Aorta (tissue), 5 donors: ENCODE measurements around the gene MYL11. TPM values are rescaled to one million over a fixed set of nuclear protein-coding genes. Genes with fewer than 3 reads are reported as not detected.

Source experiments
- ATAC-seq: fragments of 200-7000 bp; cut with Tn5 transposase; one replicate; pipeline ENCODE4 v1.9.1; 2022; ENCODE audit warnings: moderate library complexity; ENCODE audit not compliant: low FRiP score
- DNase-seq, 2 donors: peaks; one replicate each; pipeline ENCODE4 v3.0.0-alpha.2; 2020
- H3K27ac ChIP-seq, 2 donors: one replicate each; pipeline ENCODE4 v1.5.1; 2013; ENCODE audit warnings: low read length in 2 of 2, mild to moderate bottlenecking in 2 of 2, moderate library complexity in 2 of 2, control low read depth in 1 of 2, inconsistent platforms in 1 of 2, low read depth in 1 of 2
- H3K27me3 ChIP-seq, 2 donors: one replicate each; pipeline ENCODE4 v1.6.1; 2013; ENCODE audit warnings: control low read depth in 1 of 2, low read length in 1 of 2, mild to moderate bottlenecking in 1 of 2, moderate library complexity in 1 of 2; ENCODE audit not compliant: insufficient read depth in 2 of 2, control insufficient read depth in 1 of 2
- H3K36me3 ChIP-seq, 2 donors: one replicate each; pipeline ENCODE4 v1.6.1; 2013; ENCODE audit warnings: control low read depth in 1 of 2, low read length in 1 of 2, mild to moderate bottlenecking in 1 of 2; ENCODE audit not compliant: insufficient read depth in 2 of 2, control insufficient read depth in 1 of 2
- H3K4me1 ChIP-seq, 2 donors: one replicate each; pipeline ENCODE4 v1.6.1; 2013; ENCODE audit warnings: low read length in 2 of 2, control low read depth in 1 of 2, mild to moderate bottlenecking in 1 of 2, moderate library complexity in 1 of 2; ENCODE audit not compliant: insufficient read depth in 2 of 2, control insufficient read depth in 1 of 2
- H3K4me3 ChIP-seq, 2 donors: one replicate each; pipeline ENCODE4 v1.5.1; 2013; ENCODE audit warnings: low read length in 2 of 2, control low read depth in 1 of 2, mild to moderate bottlenecking in 1 of 2
- H3K9me3 ChIP-seq: one replicate; pipeline ENCODE4 v1.6.1; 2013; ENCODE audit warnings: mild to moderate bottlenecking, low read length; ENCODE audit not compliant: control insufficient read depth
- WGBS, 2 donors: extraction: QIAGEN DNeasy Blood & Tissue Kit; methylation state at CpG; one replicate each; pipeline ENCODE4 v1.1.7; 2013; 5-methylcytosine and 5-hydroxymethylcytosine counted together
- intact Hi-C, 2 donors: fragments of 100-400 bp; cut with DNase I; formaldehyde crosslinking; loops; one replicate each; pipeline versions ENCODE4 v1.14.2 to v1.15.0; 2022
- polyA plus RNA-seq, 2 donors: library from polyadenylated mRNA; stranded (reverse); fragments of 200-250 nt; gene quantifications; one replicate each; pipeline ENCODE4 v1.2.3, GENCODE V29; 2013
- total RNA-seq, 2 donors: library from RNA; stranded (reverse); fragmentation: NEBNext Ultra II Directional; extraction: Animal tissue kit (Norgen Biotek cat#: 25700); gene quantifications; one replicate each; pipeline ENCODE4 v1.2.1, GENCODE V29; 2021
- donor health status: healthy with polysubstance abuse.
- donor health status: Bipolar disorder and iron deficiency.
- donor health status: DM: no; HTN: no; CAD: no.
- donor health status: DM: no; HTN: no; CAD: no.
- donor health status: DM: yes; HTN: yes; CAD: no.

The MYL11 gene
- total and polyA plus RNA-seq, 4 donors, result 0.26 TPM; not detected in 3

DNA sequence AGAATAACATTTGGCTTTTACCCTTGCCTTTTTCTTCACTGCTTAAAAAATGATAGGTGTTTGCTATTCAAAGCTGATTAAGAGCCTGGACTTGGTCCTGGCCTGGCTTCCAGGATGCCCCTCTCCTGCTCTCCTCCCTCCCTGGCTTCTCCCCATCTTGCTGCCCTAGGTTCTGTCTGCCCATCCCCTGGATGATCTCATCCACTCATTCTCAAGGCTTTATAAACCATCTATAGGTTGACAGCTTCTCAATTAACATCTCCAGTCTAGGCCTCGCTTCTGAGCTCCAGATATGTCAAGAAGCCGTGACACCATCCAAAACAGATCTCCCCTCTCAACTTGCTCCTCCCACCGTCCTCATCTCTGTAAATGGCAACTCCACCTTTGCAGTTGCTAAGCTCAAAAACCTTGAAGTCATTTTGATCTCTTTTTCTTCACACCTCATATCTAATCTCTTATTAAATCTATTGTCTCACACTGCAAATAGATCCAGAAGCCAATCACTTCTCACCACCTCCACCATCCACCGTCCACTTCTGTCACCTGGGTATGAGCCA, 41.5 kb downstream of the MYL11 start:
- DNase-seq (no peak), ATAC-seq (no peak)
- H3K36me3 ChIP-seq, result peaks cover 0 to 5% of the 10 kb centered on the region in 2 donors
- H3K27me3 ChIP-seq, result no peaks in the 10 kb centered on the region
- intact Hi-C loops, result loop anchor here in 1 of 2 donors (10.0 kb wide), 1 partner anchor 291 kb away; the partner anchor contains the start of gene MAPK3
- H3K9me3 ChIP-seq, result no peaks in the 10 kb centered on the region
- H3K27ac ChIP-seq, result no peak overlapping the region
- no peak overlapping the region for H3K4me3 ChIP-seq
- 76 to 88% methylated on average over 4 of the region's 4 CpGs for WGBS, 2 donors
- H3K4me1 ChIP-seq, result no peaks in the 10 kb centered on the region

- DNase-seq, result no peak
- ATAC-seq, result no peak
Measured at GRCh38 chr16:30416624-30417528, 42.3 kb downstream of the MYL11 start.

GRCh38 chr16:30417529-30418349, 43.1 kb downstream of the MYL11 start:
- H3K4me1 ChIP-seq, result no peaks in the 10 kb centered on the region
- no peaks in the 10 kb centered on the region for H3K27me3 ChIP-seq
- intact Hi-C loops, result loop anchor here in 1 of 2 donors (10.0 kb wide), 1 partner anchor 293 kb away; the partner anchor contains the start of gene MAPK3
- WGBS, 2 donors, result 1% methylated on average over 135 to 140 of the region's 140 CpGs
- ATAC-seq (peak; percentile 93), DNase-seq (peak; percentile 91 to 95)
- H3K9me3 ChIP-seq, result no peaks in the 10 kb centered on the region
- peaks cover 0 to 2% of the 10 kb centered on the region in 2 donors for H3K36me3 ChIP-seq
- peak overlapping the region; percentile 7 to 39 for H3K4me3 ChIP-seq
- H3K27ac ChIP-seq, result no peak overlapping the region

More at GRCh38 chr16:30416624-30417528, 42.3 kb downstream of the MYL11 start:
- intact Hi-C loops, result loop anchor here in 1 of 2 donors (10.0 kb wide), 1 partner anchor 292 kb away; the partner anchor contains the start of gene MAPK3
- Histone ChIP-seq H3K4me3 (peak overlapping the region; percentile 7 to 39), H3K27ac (no peak overlapping the region), H3K36me3 (peaks cover 0 to 2% of the 10 kb centered on the region in 2 donors), H3K9me3 (no peaks in the 10 kb centered on the region), H3K4me1 (no peaks in the 10 kb centered on the region), H3K27me3 (no peaks in the 10 kb centered on the region)
- 60 to 61% methylated on average over 18 of the region's 18 CpGs for WGBS, 2 donors

DNA sequence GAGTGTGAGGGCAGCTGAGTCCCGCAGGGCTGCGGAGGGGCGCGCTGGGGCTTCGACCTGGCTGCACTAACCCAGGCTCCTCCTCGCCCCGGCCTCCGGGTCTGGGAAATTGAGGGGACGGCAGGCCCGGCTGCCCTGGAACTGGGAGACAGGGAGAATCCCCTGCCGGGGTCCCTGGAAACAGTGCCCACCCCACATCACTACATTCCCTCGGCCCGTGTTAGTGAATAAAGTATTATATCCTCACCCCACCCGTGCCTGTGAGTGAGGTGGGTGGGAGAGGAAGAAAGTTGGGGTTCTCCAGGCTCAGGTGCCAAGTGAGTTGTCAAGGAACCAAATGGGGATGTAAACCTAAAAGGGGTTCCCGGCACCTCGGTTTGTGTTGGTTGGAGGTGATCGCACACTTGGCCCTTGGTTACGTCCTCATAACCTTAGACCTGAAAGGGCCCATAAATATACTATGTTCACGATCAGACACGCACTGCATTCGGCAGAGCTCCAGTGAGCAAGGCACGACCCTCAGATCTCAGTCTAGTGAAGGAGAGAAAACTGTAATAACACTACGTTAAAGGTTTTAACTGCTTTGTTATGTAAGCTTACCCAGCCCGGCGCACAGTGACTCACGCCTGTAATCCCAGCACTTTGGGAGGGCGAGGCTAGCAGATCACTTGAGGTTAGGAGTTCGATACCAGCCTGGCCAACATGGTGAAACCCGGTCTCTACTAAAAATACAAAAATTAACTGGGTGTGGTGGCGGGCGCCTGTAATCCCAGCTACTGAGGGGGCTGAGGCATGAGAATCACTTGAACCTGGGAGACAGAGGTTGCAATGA, 44.0 kb downstream of the MYL11 start:
- intact Hi-C loops, result loop anchor here in 1 of 2 donors (10.0 kb wide), 1 partner anchor 294 kb away; the partner anchor contains the start of gene MAPK3
- 75 to 80% methylated on average over 25 to 31 of the region's 31 CpGs for WGBS, 2 donors
- H3K27me3 ChIP-seq, result no peaks in the 10 kb centered on the region
- peak overlapping the region in 1 of 2 donors; percentile 39 for H3K4me3 ChIP-seq
- H3K9me3 ChIP-seq, result no peaks in the 10 kb centered on the region
- DNase-seq, result no peak
- no peaks in the 10 kb centered on the region for H3K4me1 ChIP-seq
- H3K36me3 ChIP-seq, result peaks cover 0 to 2% of the 10 kb centered on the region in 2 donors
- peak; percentile 2 for ATAC-seq
- no peak overlapping the region for H3K27ac ChIP-seq

DNA sequence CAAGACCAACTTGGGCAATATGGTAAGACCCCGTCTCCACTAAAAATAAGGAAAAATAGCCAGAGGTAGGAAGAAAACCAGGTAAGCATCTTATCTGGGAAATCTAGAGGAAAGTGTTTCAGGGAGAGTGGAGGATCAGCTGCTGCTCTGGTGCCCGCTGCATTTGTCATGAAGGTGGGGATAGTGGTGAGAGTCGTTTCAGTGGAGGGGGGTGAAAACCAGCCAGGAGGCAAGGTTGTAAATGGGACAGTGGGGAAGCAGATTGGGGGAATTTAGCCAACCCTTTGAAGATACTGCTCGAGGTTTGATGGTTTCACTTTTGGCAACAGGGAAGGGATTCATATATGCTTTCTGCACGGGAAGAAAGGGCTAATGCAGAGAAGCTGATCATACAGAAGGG, 46.4 kb downstream of the MYL11 start:
- Histone ChIP-seq H3K27me3 (no peaks in the 10 kb centered on the region), H3K9me3 (no peaks in the 10 kb centered on the region), H3K4me1 (no peaks in the 10 kb centered on the region), H3K36me3 (no peaks in the 10 kb centered on the region), H3K4me3 (no peak overlapping the region), H3K27ac (no peak overlapping the region)
- intact Hi-C loops, result no loop called here
- WGBS, 2 donors, result 80 to 84% methylated on average over 5 of the region's 5 CpGs
- ATAC-seq, result no peak
- no peak for DNase-seq

Other genes starting within 250 kb of the MYL11 start
- gene CORO1A, start 191.2 kb upstream of the MYL11 start, total RNA-seq, result 10 to 100 TPM; 38.4 to 42.8 TPM
- 10 to 100 TPM; 12.8 to 48.2 TPM for gene CORO1A, start 191.2 kb upstream of the MYL11 start, polyA plus RNA-seq
- gene BOLA2B, start 181.1 kb upstream of the MYL11 start, total RNA-seq, result 10 to 100 TPM; 31.3 to 52.1 TPM
- 100 to 1,000 TPM in 1 of 2 donors, 10 to 100 TPM in 1; 81.6 to 145 TPM for gene BOLA2B, start 181.1 kb upstream of the MYL11 start, polyA plus RNA-seq
- 10 to 100 TPM; 19.8 to 38.9 TPM for gene SLX1A, start 180.9 kb upstream of the MYL11 start, total RNA-seq
- gene SLX1A, start 180.9 kb upstream of the MYL11 start, polyA plus RNA-seq, result 10 to 100 TPM; 23.4 to 66.6 TPM
- 10 to 100 TPM in 1 of 2 donors, 1 to 10 TPM in 1; 6.6 to 29.7 TPM for gene SULT1A3, start 175.5 kb upstream of the MYL11 start, total RNA-seq
- 10 to 100 TPM; 19.7 to 91.1 TPM for gene SULT1A3, start 175.5 kb upstream of the MYL11 start, polyA plus RNA-seq
- gene NPIPB13, start 126.3 kb upstream of the MYL11 start, total RNA-seq, result 10 to 100 TPM; 19.5 to 25.8 TPM
- 1 to 10 TPM in 1 of 2 donors, under 1 TPM in 1; 0.13 to 8.5 TPM for gene NPIPB13, start 126.3 kb upstream of the MYL11 start, polyA plus RNA-seq
- 10 to 100 TPM; 42.6 to 51.3 TPM for gene CD2BP2, start 19.5 kb upstream of the MYL11 start, total RNA-seq
- 10 to 100 TPM; 23.4 to 51.1 TPM for gene CD2BP2, start 19.5 kb upstream of the MYL11 start, polyA plus RNA-seq
- gene TBC1D10B, start 4.3 kb upstream of the MYL11 start, total RNA-seq, result 10 to 100 TPM; 30.7 to 38.0 TPM
- gene TBC1D10B, start 4.3 kb upstream of the MYL11 start, polyA plus RNA-seq, result 10 to 100 TPM; 10.3 to 22.2 TPM
- gene SEPTIN1, start 7.8 kb downstream of the MYL11 start, total RNA-seq, result 1 to 10 TPM; 2.8 to 6.1 TPM
- gene SEPTIN1, start 7.8 kb downstream of the MYL11 start, polyA plus RNA-seq, result 1 to 10 TPM; 1.0 to 2.6 TPM
- 1 to 10 TPM; 6.2 to 7.4 TPM for gene ZNF48, start 20.6 kb downstream of the MYL11 start, total RNA-seq
- gene ZNF48, start 20.6 kb downstream of the MYL11 start, polyA plus RNA-seq, result 1 to 10 TPM; 3.4 to 4.9 TPM
- 1 to 10 TPM; 6.3 to 7.4 TPM for gene ZNF771, start 32.8 kb downstream of the MYL11 start, total RNA-seq
- 10 to 100 TPM; 11.4 to 20.5 TPM for gene ZNF771, start 32.8 kb downstream of the MYL11 start, polyA plus RNA-seq
- 10 to 100 TPM; 18.2 to 19.7 TPM for gene DCTPP1, start 55.2 kb downstream of the MYL11 start, total RNA-seq
- 10 to 100 TPM; 16.6 to 36.3 TPM for gene DCTPP1, start 55.2 kb downstream of the MYL11 start, polyA plus RNA-seq
- gene SEPHS2, start 71.1 kb downstream of the MYL11 start, total RNA-seq, result 10 to 100 TPM; 25.1 to 29.3 TPM
- gene SEPHS2, start 71.1 kb downstream of the MYL11 start, polyA plus RNA-seq, result 10 to 100 TPM; 25.2 to 52.3 TPM
- 10 to 100 TPM in 1 of 2 donors, 1 to 10 TPM in 1; 7.9 to 13.8 TPM for gene ITGAL, start 97.9 kb downstream of the MYL11 start, total RNA-seq
- 10 to 100 TPM in 1 of 2 donors, under 1 TPM in 1; 0.77 to 14.3 TPM for gene ITGAL, start 97.9 kb downstream of the MYL11 start, polyA plus RNA-seq
- gene ZNF768, start 151.8 kb downstream of the MYL11 start, total RNA-seq, result 10 to 100 TPM; 22.3 to 22.8 TPM
- gene ZNF768, start 151.8 kb downstream of the MYL11 start, polyA plus RNA-seq, result 10 to 100 TPM; 29.9 to 40.2 TPM
- 1 to 10 TPM; 9.1 to 9.5 TPM for gene ZNF747, start 160.1 kb downstream of the MYL11 start, total RNA-seq
- 1 to 10 TPM; 5.1 to 8.3 TPM for gene ZNF747, start 160.1 kb downstream of the MYL11 start, polyA plus RNA-seq
- 1 to 10 TPM; 6.4 to 8.5 TPM for gene ZNF764, start 183.6 kb downstream of the MYL11 start, total RNA-seq
- 1 to 10 TPM; 1.9 to 4.6 TPM for gene ZNF764, start 183.6 kb downstream of the MYL11 start, polyA plus RNA-seq
- 10 to 100 TPM in 1 of 2 donors, 1 to 10 TPM in 1; 9.0 to 12.9 TPM for gene ZNF688, start 196.9 kb downstream of the MYL11 start, total RNA-seq
- gene ZNF688, start 196.9 kb downstream of the MYL11 start, polyA plus RNA-seq, result 10 to 100 TPM; 17.4 to 20.2 TPM
- 10 to 100 TPM in 1 of 2 donors, 1 to 10 TPM in 1; 8.5 to 21.8 TPM for gene ZNF785, start 210.9 kb downstream of the MYL11 start, total RNA-seq
- 1 to 10 TPM; 3.1 to 8.6 TPM for gene ZNF785, start 210.9 kb downstream of the MYL11 start, polyA plus RNA-seq
- gene ZNF689, start 235.6 kb downstream of the MYL11 start, total RNA-seq, result 1 to 10 TPM; 5.7 to 7.1 TPM
- gene ZNF689, start 235.6 kb downstream of the MYL11 start, polyA plus RNA-seq, result 1 to 10 TPM; 2.9 to 3.3 TPM